Ovary (tissue), 3 donors: ENCODE data around the gene DHRS3.

Experiments
- POLR2A ChIP-seq: fragments of 450-650 bp; IDR thresholded peaks from one replicate; pipeline ENCODE4 v1.6.1; 2017; ENCODE audit warnings: antibody characterized with exemption, mild to moderate bottlenecking, moderate library complexity
- TF ChIP-seq, protein P1 (sequence below), 3 donors: fragments of 450-650 bp in 2 of 3; fragments of 200-600 bp in 1 of 3; IDR thresholded peaks; one replicate each; pipeline versions ENCODE4 v1.5.1 to v1.8.0; 2016 to 2022; ENCODE audit warnings: antibody characterized with exemption in 3 of 3, mild to moderate bottlenecking in 1 of 3
- donor health status: DM: no; HTN: no; CAD: no.

DNA sequence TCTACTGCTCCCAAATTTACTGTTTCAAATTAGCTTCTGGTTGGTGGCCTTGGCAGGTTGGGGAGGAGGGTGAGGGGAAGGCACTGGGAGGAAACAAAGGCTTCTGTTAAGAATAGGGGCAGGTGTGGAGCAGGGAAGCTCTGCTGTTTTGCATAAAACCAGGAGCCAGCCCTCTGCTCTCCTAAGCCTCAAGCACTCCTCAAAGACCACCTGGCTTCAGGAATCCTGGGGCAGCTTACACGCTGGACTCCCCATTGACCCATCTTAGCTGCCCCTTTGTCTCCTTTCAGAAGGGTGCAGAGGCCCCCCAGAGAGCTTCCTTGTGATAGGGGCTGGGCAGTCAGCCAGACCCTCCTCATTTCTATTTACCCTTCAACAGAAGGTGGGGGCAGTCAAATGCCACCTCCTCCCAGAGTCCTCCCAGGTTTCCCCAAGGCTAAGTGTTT is 11.5 kb upstream of the DHRS3 start:
- TF ChIP-seq, protein P1, sequence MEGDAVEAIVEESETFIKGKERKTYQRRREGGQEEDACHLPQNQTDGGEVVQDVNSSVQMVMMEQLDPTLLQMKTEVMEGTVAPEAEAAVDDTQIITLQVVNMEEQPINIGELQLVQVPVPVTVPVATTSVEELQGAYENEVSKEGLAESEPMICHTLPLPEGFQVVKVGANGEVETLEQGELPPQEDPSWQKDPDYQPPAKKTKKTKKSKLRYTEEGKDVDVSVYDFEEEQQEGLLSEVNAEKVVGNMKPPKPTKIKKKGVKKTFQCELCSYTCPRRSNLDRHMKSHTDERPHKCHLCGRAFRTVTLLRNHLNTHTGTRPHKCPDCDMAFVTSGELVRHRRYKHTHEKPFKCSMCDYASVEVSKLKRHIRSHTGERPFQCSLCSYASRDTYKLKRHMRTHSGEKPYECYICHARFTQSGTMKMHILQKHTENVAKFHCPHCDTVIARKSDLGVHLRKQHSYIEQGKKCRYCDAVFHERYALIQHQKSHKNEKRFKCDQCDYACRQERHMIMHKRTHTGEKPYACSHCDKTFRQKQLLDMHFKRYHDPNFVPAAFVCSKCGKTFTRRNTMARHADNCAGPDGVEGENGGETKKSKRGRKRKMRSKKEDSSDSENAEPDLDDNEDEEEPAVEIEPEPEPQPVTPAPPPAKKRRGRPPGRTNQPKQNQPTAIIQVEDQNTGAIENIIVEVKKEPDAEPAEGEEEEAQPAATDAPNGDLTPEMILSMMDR (IDR thresholded peaks at IDR 0.05): no peak
- TF ChIP-seq POLR2A: no peak
